Measurements from ENCODE around the gene ANKRD34B.

- TF ChIP-seq ZNF274 (IDR thresholded peaks at IDR 0.05; ENCODE audit: low read depth, low read length) = no peak
- no peak for TF ChIP-seq YY1 (IDR thresholded peaks at IDR 0.05; ENCODE audit: insufficient read depth, insufficient read length)
Measured at GRCh38 chr5:80565330-80565729, 4.8 kb downstream of the ANKRD34B start.
